HEK293 (cell line): ENCODE measurements around the gene GREM2.

Experiments
- CTCF ChIA-PET: fragments of 350-600 bp; formaldehyde crosslinking; extraction: SDS; loops from one replicate; lab custom pipeline; 2021; ENCODE audit warnings: antibody characterized with exemption; lab: Yijun Ruan, JAX
- POLR2A ChIA-PET: fragments of 300-600 bp; formaldehyde crosslinking; extraction: SDS; loops from one replicate; lab custom pipeline; 2020; ENCODE audit warnings: antibody characterized with exemption, inconsistent platforms; lab: Yijun Ruan, JAX
- H3K27ac ChIP-seq: fragments of 200-500 bp; sonication (Bioruptor generic); 2 replicates; pipeline ENCODE4 v1.5.1; 2014; ENCODE audit warnings: low read depth, low read length, control low read depth, inconsistent platforms; ENCODE audit errors: extremely low read depth
- H3K36me3 ChIP-seq, 2 experiments: fragments of 200-500 bp in 1 of 2; sonication (Bioruptor generic) in 1 of 2; 1 replicate in 1 of 2; 2 replicates in 1 of 2; pipeline ENCODE4 v1.5.1; 2014 to 2017; ENCODE audit warnings: inconsistent platforms in 2 of 2, low read length in 2 of 2; ENCODE audit not compliant: control insufficient read depth in 2 of 2, insufficient read depth in 1 of 2
- H3K4me1 ChIP-seq: fragments of 200-500 bp; sonication (Bioruptor generic); 2 replicates; pipeline ENCODE4 v1.5.1; 2014; ENCODE audit warnings: mild to moderate bottlenecking, low read length, inconsistent platforms; ENCODE audit not compliant: control insufficient read depth, insufficient read depth
- H3K4me3 ChIP-seq: 2 replicates; pipeline ENCODE4 v1.5.1; 2011; ENCODE audit warnings: low read depth, mild to moderate bottlenecking, control low read depth, low read length, moderate library complexity
- H3K9me3 ChIP-seq: fragments of 200-500 bp; sonication (Bioruptor generic); 2 replicates; pipeline ENCODE4 v1.5.1; 2014; ENCODE audit warnings: low read depth, low read length, inconsistent platforms; ENCODE audit not compliant: control insufficient read depth, insufficient read depth
- ELK4 ChIP-seq: IDR thresholded peaks from 2 replicates; pipeline ENCODE4 v1.6.1; 2011; ENCODE audit warnings: mild to moderate bottlenecking, low read depth, low read length, borderline replicate concordance
- GLIS2 ChIP-seq: fragments of 450-650 bp; formaldehyde crosslinking; IDR thresholded peaks from 2 replicates; pipeline ENCODE4 v1.5.1; 2016; ENCODE audit warnings: missing biosample characterization, missing genetic modification characterization
- KLF1 ChIP-seq: fragments of 450-650 bp; formaldehyde crosslinking; IDR thresholded peaks from 2 replicates; pipeline ENCODE4 v1.5.1; 2016; ENCODE audit warnings: missing biosample characterization, missing genetic modification characterization
- KLF17 ChIP-seq: fragments of 450-650 bp; formaldehyde crosslinking; IDR thresholded peaks from 2 replicates; pipeline ENCODE4 v1.5.1; 2016; ENCODE audit warnings: missing biosample characterization, missing genetic modification characterization
- SCRT1 ChIP-seq: fragments of 450-650 bp; formaldehyde crosslinking; IDR thresholded peaks from 2 replicates; pipeline ENCODE4 v1.5.1; 2016; ENCODE audit warnings: missing biosample characterization, missing genetic modification characterization, borderline replicate concordance
- SCRT2 ChIP-seq: fragments of 450-650 bp; formaldehyde crosslinking; IDR thresholded peaks from 2 replicates; pipeline ENCODE4 v1.5.1; 2016; ENCODE audit warnings: missing biosample characterization, missing genetic modification characterization
- YY1 ChIP-seq: fragments of 450-650 bp; formaldehyde crosslinking; IDR thresholded peaks from 2 replicates; pipeline ENCODE4 v1.5.1; 2018; ENCODE audit warnings: missing biosample characterization, missing genetic modification characterization
- ZFP69B ChIP-seq: fragments of 450-650 bp; formaldehyde crosslinking; IDR thresholded peaks from 2 replicates; pipeline ENCODE4 v1.5.1; 2016; ENCODE audit warnings: missing biosample characterization, missing genetic modification characterization
- ZNF148 ChIP-seq: fragments of 450-650 bp; formaldehyde crosslinking; IDR thresholded peaks from 2 replicates; pipeline ENCODE4 v1.5.0; 2017; ENCODE audit warnings: missing biosample characterization, missing genetic modification characterization, borderline replicate concordance
- ZNF157 ChIP-seq: fragments of 450-650 bp; formaldehyde crosslinking; IDR thresholded peaks from 2 replicates; pipeline ENCODE4 v1.5.1; 2016; ENCODE audit warnings: missing biosample characterization, missing genetic modification characterization
- ZNF23 ChIP-seq: fragments of 450-650 bp; formaldehyde crosslinking; IDR thresholded peaks from 2 replicates; pipeline ENCODE4 v1.5.1; 2016; ENCODE audit warnings: missing biosample characterization, missing genetic modification characterization, borderline replicate concordance
- ZNF394 ChIP-seq: fragments of 450-650 bp; formaldehyde crosslinking; IDR thresholded peaks from 2 replicates; pipeline ENCODE4 v1.5.1; 2016; ENCODE audit warnings: missing biosample characterization, missing genetic modification characterization, mild to moderate bottlenecking, moderate library complexity, borderline replicate concordance
- ZNF529 ChIP-seq: fragments of 450-650 bp; formaldehyde crosslinking; IDR thresholded peaks from 2 replicates; pipeline ENCODE4 v1.5.1; 2017; ENCODE audit warnings: missing genetic modification characterization, missing biosample characterization; ENCODE audit not compliant: insufficient replicate concordance
- ZNF560 ChIP-seq: fragments of 450-650 bp; formaldehyde crosslinking; IDR thresholded peaks from 2 replicates; pipeline ENCODE4 v1.5.1; 2017; ENCODE audit warnings: missing biosample characterization, missing genetic modification characterization, borderline replicate concordance
- ZNF585B ChIP-seq: fragments of 450-650 bp; formaldehyde crosslinking; IDR thresholded peaks from 2 replicates; pipeline ENCODE4 v1.5.1; 2016; ENCODE audit warnings: missing biosample characterization, missing genetic modification characterization
- ZNF600 ChIP-seq: fragments of 450-650 bp; formaldehyde crosslinking; IDR thresholded peaks from 2 replicates; pipeline ENCODE4 v1.5.1; 2016; ENCODE audit warnings: missing biosample characterization, missing genetic modification characterization
- ZNF623 ChIP-seq: fragments of 450-650 bp; formaldehyde crosslinking; IDR thresholded peaks from 2 replicates; pipeline ENCODE4 v1.5.1; 2016; ENCODE audit warnings: missing biosample characterization, missing genetic modification characterization
- TF ChIP-seq, protein P1 (sequence below): fragments of 450-650 bp; formaldehyde crosslinking; IDR thresholded peaks from 2 replicates; pipeline ENCODE4 v1.5.1; 2016; ENCODE audit warnings: missing biosample characterization, missing genetic modification characterization
- TF ChIP-seq, protein P2 (sequence below): fragments of 450-650 bp; formaldehyde crosslinking; IDR thresholded peaks from 2 replicates; pipeline ENCODE4 v1.5.1; 2016; ENCODE audit warnings: missing biosample characterization, missing genetic modification characterization

GREM2 gene

GRCh38 chr1:240466509-240466908 is 145.4 kb downstream of the GREM2 start:
- TF ChIP-seq ZNF529 (no peak), SCRT1 (peak; percentile 57), SCRT2 (peak; percentile 91)
- Histone ChIP-seq H3K4me3 (no peak overlapping the region), H3K27ac (no peak overlapping the region), H3K36me3 (no peaks in the 10 kb centered on the region), H3K9me3 (no peaks in the 10 kb centered on the region), H3K4me1 (peaks cover 32% of the 10 kb centered on the region)
- CTCF ChIA-PET: interaction anchor here (3.4 kb wide), 1 partner anchor 11 kb away, joined by 25 read pairs; no protein-coding TSS in a partner anchor
- POLR2A ChIA-PET: no interaction called here

DNA sequence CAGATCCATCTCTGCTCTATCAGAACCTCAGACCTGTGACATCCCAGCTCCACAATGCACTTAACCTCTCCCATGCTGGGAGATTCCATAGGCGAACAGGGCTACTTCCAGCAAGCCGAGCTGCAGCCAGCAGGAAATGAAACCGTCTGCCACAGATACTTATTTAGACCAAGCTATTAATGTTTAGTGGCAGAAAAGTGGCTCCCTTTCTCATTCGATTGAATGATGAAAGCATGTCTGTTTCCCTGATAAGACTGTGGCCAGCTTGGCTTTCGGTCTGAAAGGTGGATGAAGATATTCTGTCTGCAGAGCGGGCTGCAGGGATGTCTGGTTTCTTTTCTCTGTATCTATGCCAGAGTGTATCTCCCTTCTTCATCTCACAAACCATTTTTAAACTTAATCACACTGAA is 146.4 kb downstream of the GREM2 start:
- no peaks in the 10 kb centered on the region for H3K9me3 ChIP-seq
- H3K36me3 ChIP-seq: no peaks in the 10 kb centered on the region
- H3K27ac ChIP-seq: no peak overlapping the region
- H3K4me1 ChIP-seq: peaks cover 32% of the 10 kb centered on the region
- TF ChIP-seq ZNF600 (tag by site-specific recombination) (no peak), ELK4 (no peak), YY1 (no peak), ZNF394 (no peak), GLIS2 (no peak), ZNF585B (tag by site-specific recombination) (no peak), ZNF23 (no peak), ZNF148 (no peak), KLF17 (no peak), ZFP69B (tag by site-specific recombination) (no peak), ZNF623 (no peak), KLF1 (tag by site-specific recombination) (no peak), ZNF560 (no peak), ZNF157 (tag by site-specific recombination) (no peak)
- TF ChIP-seq, protein P1, sequence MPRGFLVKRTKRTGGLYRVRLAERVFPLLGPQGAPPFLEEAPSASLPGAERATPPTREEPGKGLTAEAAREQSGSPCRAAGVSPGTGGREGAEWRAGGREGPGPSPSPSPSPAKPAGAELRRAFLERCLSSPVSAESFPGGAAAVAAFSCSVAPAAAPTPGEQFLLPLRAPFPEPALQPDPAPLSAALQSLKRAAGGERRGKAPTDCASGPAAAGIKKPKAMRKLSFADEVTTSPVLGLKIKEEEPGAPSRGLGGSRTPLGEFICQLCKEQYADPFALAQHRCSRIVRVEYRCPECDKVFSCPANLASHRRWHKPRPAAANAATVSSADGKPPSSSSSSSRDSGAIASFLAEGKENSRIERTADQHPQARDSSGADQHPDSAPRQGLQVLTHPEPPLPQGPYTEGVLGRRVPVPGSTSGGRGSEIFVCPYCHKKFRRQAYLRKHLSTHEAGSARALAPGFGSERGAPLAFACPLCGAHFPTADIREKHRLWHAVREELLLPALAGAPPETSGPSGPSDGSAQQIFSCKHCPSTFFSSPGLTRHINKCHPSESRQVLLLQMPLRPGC (tag by site-specific recombination): no peak
- TF ChIP-seq, protein P2, sequence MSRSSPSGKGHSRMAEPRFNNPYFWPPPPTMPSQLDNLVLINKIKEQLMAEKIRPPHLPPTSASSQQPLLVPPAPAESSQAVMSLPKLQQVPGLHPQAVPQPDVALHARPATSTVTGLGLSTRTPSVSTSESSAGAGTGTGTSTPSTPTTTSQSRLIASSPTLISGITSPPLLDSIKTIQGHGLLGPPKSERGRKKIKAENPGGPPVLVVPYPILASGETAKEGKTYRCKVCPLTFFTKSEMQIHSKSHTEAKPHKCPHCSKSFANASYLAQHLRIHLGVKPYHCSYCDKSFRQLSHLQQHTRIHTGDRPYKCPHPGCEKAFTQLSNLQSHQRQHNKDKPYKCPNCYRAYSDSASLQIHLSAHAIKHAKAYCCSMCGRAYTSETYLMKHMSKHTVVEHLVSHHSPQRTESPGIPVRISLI: no peak
- TF ChIP-seq, all 188 proteins: peak for 0
- no peak overlapping the region for H3K4me3 ChIP-seq
- CTCF ChIA-PET: interaction anchor here (0.6 to 3.4 kb wide), 3 partner anchors 10 to 976 kb away, joined by 4 to 25 read pairs (median 4); no protein-coding TSS in a partner anchor
- POLR2A ChIA-PET: no interaction called here
